ENCODE measurements around the gene IL15RA. TPM values are rescaled to one million over a fixed set of nuclear protein-coding genes. Genes with fewer than 3 reads are reported as not detected.

IL15RA gene
- total and polyA plus RNA-seq, 10 of the 15 experiments (the other 5 are each of a cell fraction or from before 2014, with no cell fraction given) = 2.0 to 14.8 (median 12.1) TPM

DNA sequence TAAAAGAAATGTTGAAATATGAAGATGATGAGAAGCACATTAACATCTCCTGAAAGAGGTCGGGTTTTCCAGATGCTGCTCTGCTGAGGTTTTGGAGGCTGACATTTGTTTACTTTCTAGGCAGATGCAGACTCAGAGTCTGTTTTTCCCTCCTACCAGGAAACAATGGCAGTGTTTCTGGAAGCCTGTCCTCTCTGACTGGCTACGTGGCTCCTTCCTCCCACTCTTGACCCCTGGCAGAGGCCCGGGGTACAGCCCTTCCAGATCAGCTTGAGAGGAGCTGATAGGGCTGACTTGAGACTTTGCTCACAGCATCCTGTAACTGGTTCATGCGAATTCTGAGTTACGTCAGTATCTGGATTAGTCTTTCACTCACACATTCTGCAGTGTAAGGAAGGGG is 41.1 kb upstream of the IL15RA start:
- ChIA-PET POLR2A (no interaction called here), CTCF (no interaction called here), SMC1A (ENCODE audit: uncharacterized antibody, unreplicated experiment) (no interaction called here), RAD21 (ENCODE audit: unreplicated experiment) (no interaction called here)
- no peak overlapping the region for H3K9ac ChIP-seq (ENCODE audit: control insufficient read depth, insufficient read depth, low read length)
- no peaks in the 10 kb centered on the region for H3K4me1 ChIP-seq (ENCODE audit: control insufficient read depth, insufficient read depth, low read length)
- no peak overlapping the region for H3K27ac ChIP-seq (ENCODE audit: control insufficient read depth, insufficient read depth)
- no peak for ATAC-seq
- DNase-seq (ENCODE audit: low read depth, low spot score) = no peak
- H4K20me1 ChIP-seq (ENCODE audit: control insufficient read depth, insufficient read depth) = no peaks in the 10 kb centered on the region
- no peak overlapping the region for H3K4me2 ChIP-seq (ENCODE audit: control insufficient read depth, insufficient read depth)
- FAIRE-seq = no peak
- no peak overlapping the region for H3K4me3 ChIP-seq
- no peaks in the 10 kb centered on the region; a peak in 1 of 4 replicates for H3K27me3 ChIP-seq (replicated peaks in 1 of 2; ENCODE audit: control insufficient read depth in 2 of 2, insufficient read depth in 2 of 2, low read length in 1 of 2)
- TF ChIP-seq ASH2L (IDR thresholded peaks at IDR 0.05; ENCODE audit: borderline replicate concordance, low read depth) (no peak), CEBPB (IDR thresholded peaks at IDR 0.05; ENCODE audit: borderline replicate concordance in 1 of 2, low read depth in 2 of 2, low read length in 2 of 2) (no peak), LARP7 (IDR thresholded peaks at IDR 0.05) (no peak), CBFB (IDR thresholded peaks at IDR 0.05; ENCODE audit: low read depth) (no peak), EED (IDR thresholded peaks at IDR 0.05; ENCODE audit: low read depth) (no peak), TCF7 (IDR thresholded peaks at IDR 0.05; ENCODE audit: borderline replicate concordance) (no peak), RAD51 (IDR thresholded peaks at IDR 0.05) (no peak), ZZZ3 (IDR thresholded peaks at IDR 0.05; ENCODE audit: control insufficient read depth, insufficient read length, low read depth) (no peak), MEF2B (IDR thresholded peaks at IDR 0.05; ENCODE audit: partially characterized antibody, poor library complexity, severe bottlenecking) (no peak), CHD1 (IDR thresholded peaks at IDR 0.05; ENCODE audit: low read depth, low read length) (no peak), SRF (IDR thresholded peaks at IDR 0.05; ENCODE audit: low read depth in 2 of 2, low read length in 2 of 2) (no peak), POLR2AphosphoS5 (IDR thresholded peaks at IDR 0.05; ENCODE audit: low read length) (no peak), ZNF24 (IDR thresholded peaks at IDR 0.05) (no peak)
- H3K9me3 ChIP-seq (replicated peaks; ENCODE audit: control insufficient read depth, insufficient read depth, low read length) = no peaks in the 10 kb centered on the region
- no peaks in the 10 kb centered on the region for H3K79me2 ChIP-seq (ENCODE audit: control insufficient read depth, insufficient read depth, low read length)
- intact Hi-C loops (cut with micrococcal nuclease; ENCODE audit: unreplicated experiment) = no loop called here
- in situ Hi-C loops (cut with MboI) = loop anchor here (10.0 kb wide), 1 partner anchor 386 kb away; no protein-coding TSS in a partner anchor
- 59% methylated on average over 5 of the region's 5 CpGs for WGBS (ENCODE audit: insufficient coverage, insufficient replicate concordance, low lambda C conversion rate, missing lambda C conversion rate)
- H3K36me3 ChIP-seq (ENCODE audit: control insufficient read depth in 2 of 2, insufficient read depth in 2 of 2, low read length in 1 of 2) = no peaks in the 10 kb centered on the region
- BruUV-seq (replicated peaks) = no TSS peak
- H2AFZ ChIP-seq (ENCODE audit: control insufficient read depth, low read depth, low read length) = no peak overlapping the region

All from GM12878 (cell line).